OCI-LY7 (cell line): ENCODE data around the gene GDI1.

ENCODE experiments used
- EZH2phosphoT487 ChIP-seq: fragments of 200-600 bp; sonication (generic); IDR thresholded peaks from 2 replicates; pipeline ENCODE4 v1.6.1; 2018; ENCODE audit warnings: low read depth, borderline replicate concordance, mild to moderate bottlenecking, mixed run types, antibody characterized with exemption, low read length, moderate library complexity, mixed read lengths
- TF ChIP-seq, protein P1 (sequence below): fragments of 200-600 bp; sonication (generic); conservative IDR thresholded peaks from 2 replicates; pipeline ENCODE4 v1.5.1; 2014; ENCODE audit warnings: mild to moderate bottlenecking, antibody characterized with exemption, low read length, moderate library complexity, mixed read lengths

DNA sequence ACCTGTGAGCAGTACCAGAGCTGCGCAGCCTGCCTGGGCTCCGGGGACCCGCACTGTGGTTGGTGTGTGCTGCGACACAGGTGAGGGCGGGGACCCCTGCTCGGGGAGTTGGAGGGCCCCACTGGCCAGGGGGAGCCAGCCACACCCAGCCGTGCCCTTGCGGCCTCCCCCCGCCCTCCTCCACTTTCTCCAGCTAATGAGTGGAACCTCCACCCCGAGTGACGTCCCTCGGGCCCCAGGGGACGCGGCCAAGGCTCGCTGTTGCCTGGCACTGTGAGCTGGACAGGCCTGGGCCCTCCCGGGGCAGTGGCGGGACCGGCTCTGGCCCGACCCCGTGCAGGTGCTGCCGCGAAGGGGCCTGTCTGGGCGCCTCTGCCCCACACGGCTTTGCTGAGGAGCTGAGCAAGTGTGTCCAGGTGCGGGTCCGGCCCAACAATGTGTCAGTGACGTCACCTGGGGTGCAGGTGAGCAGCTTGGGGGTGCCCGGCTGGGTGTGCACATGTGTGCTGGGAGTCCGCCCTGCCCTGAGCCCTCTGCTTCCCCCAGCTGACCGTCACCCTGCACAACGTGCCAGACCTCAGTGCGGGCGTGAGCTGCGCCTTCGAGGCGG lies 26.8 kb downstream of the GDI1 start:
- TF ChIP-seq, protein P1, sequence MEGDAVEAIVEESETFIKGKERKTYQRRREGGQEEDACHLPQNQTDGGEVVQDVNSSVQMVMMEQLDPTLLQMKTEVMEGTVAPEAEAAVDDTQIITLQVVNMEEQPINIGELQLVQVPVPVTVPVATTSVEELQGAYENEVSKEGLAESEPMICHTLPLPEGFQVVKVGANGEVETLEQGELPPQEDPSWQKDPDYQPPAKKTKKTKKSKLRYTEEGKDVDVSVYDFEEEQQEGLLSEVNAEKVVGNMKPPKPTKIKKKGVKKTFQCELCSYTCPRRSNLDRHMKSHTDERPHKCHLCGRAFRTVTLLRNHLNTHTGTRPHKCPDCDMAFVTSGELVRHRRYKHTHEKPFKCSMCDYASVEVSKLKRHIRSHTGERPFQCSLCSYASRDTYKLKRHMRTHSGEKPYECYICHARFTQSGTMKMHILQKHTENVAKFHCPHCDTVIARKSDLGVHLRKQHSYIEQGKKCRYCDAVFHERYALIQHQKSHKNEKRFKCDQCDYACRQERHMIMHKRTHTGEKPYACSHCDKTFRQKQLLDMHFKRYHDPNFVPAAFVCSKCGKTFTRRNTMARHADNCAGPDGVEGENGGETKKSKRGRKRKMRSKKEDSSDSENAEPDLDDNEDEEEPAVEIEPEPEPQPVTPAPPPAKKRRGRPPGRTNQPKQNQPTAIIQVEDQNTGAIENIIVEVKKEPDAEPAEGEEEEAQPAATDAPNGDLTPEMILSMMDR = no peak
- TF ChIP-seq EZH2phosphoT487 = no peak
